Caco-2 (cell line): ENCODE results near the gene OR1A1. TPM values are rescaled to one million over a fixed set of nuclear protein-coding genes. Genes with fewer than 3 reads are reported as not detected.
"Not testable (repeated sequence)": the region's sequence is repeated elsewhere in the genome, so short reads cannot be mapped to it uniquely, and the experiment has no call there.

Experiments
- BruUV-seq: library from RNA; stranded (reverse); fragments of 400-500 nt; replicated peaks from 2 replicates; lab custom pipeline; 2021; lab: Mats Ljungman, UMichigan
- CTCF ChIA-PET: fragments of 300-600 bp; sonication (Branson Sonifier 250); formaldehyde crosslinking; loops from one replicate; lab custom pipeline; 2022; ENCODE audit warnings: antibody characterized with exemption; lab: Charles Lee
- POLR2A ChIA-PET: fragments of 300-600 bp; sonication (Branson Sonifier 250); formaldehyde crosslinking; loops from one replicate; lab custom pipeline; 2022; ENCODE audit warnings: antibody characterized with exemption; lab: Charles Lee
- DNase-seq, 2 experiments: peaks; one replicate each; pipeline versions ENCODE4 v3.0.0 to v3.0.0-alpha.2; 2020 to 2022
- H3K27me3 ChIP-seq: replicated peaks from 2 replicates; pipeline ENCODE4 v1.6.0; 2011; ENCODE audit warnings: low read length; ENCODE audit not compliant: control insufficient read depth, insufficient read depth
- H3K36me3 ChIP-seq: 2 replicates; pipeline ENCODE4 v1.5.1; 2011; ENCODE audit warnings: low read length; ENCODE audit not compliant: control insufficient read depth, insufficient read depth
- H3K4me1 ChIP-seq: fragments of 250-450 bp; sonication (Bioruptor Pico); 2 replicates; pipeline ENCODE4 v1.5.1; 2020; ENCODE audit warnings: mild to moderate bottlenecking
- H3K4me3 ChIP-seq: 2 replicates; pipeline ENCODE4 v1.5.1; 2011; ENCODE audit warnings: low read depth, mild to moderate bottlenecking, control low read depth, low read length
- H3K9me3 ChIP-seq: fragments of 250-450 bp; sonication (Bioruptor Pico); 2 replicates; pipeline ENCODE4 v1.5.1; 2020; ENCODE audit warnings: mild to moderate bottlenecking, moderate library complexity
- H3K27ac Mint-ChIP-seq: one replicate; pipeline ENCODE4 v1.8.0; 2022; ENCODE audit warnings: mixed read lengths; ENCODE audit not compliant: unreplicated experiment
- H3K27me3 Mint-ChIP-seq: one replicate; pipeline ENCODE4 v1.8.0; 2022; ENCODE audit warnings: mixed read lengths; ENCODE audit not compliant: insufficient read depth, unreplicated experiment
- H3K36me3 Mint-ChIP-seq: one replicate; pipeline ENCODE4 v1.8.0; 2022; ENCODE audit warnings: mild to moderate bottlenecking, mixed read lengths; ENCODE audit not compliant: insufficient read depth, unreplicated experiment
- H3K4me1 Mint-ChIP-seq: one replicate; pipeline ENCODE4 v1.8.0; 2022; ENCODE audit warnings: low read depth, mixed read lengths; ENCODE audit not compliant: unreplicated experiment
- H3K4me3 Mint-ChIP-seq: one replicate; pipeline ENCODE4 v1.8.0; 2022; ENCODE audit warnings: mild to moderate bottlenecking, moderate library complexity, mixed read lengths; ENCODE audit not compliant: unreplicated experiment
- H3K9me3 Mint-ChIP-seq: one replicate; pipeline ENCODE4 v1.8.0; 2022; ENCODE audit warnings: mixed read lengths; ENCODE audit not compliant: unreplicated experiment
- intact Hi-C: fragments of 100-400 bp; cut with micrococcal nuclease; formaldehyde crosslinking; loops from one replicate; pipeline ENCODE4 v1.10.0; 2022; ENCODE audit not compliant: unreplicated experiment
- total RNA-seq: library from RNA; stranded (reverse); gene quantifications from 2 replicates; pipeline ENCODE4 v1.2.3, GENCODE V29; 2022
- TF ChIP-seq, protein P1 (sequence below), 2 experiments: fragments of 200-600 bp in 1 of 2; IDR thresholded peaks; 1 replicate in 1 of 2; 2 replicates in 1 of 2; pipeline versions ENCODE4 v1.5.1 to v1.8.0; 2011 to 2022; ENCODE audit warnings: antibody characterized with exemption in 1 of 2, control low read depth in 1 of 2, inconsistent platforms in 1 of 2, low read depth in 1 of 2, low read length in 1 of 2, mild to moderate bottlenecking in 1 of 2, moderate library complexity in 1 of 2; ENCODE audit not compliant: insufficient read depth in 1 of 2, severe bottlenecking in 1 of 2, unreplicated experiment in 1 of 2

The OR1A1 gene
- total RNA-seq, 1 experiment from 2014 or later = not detected

DNA sequence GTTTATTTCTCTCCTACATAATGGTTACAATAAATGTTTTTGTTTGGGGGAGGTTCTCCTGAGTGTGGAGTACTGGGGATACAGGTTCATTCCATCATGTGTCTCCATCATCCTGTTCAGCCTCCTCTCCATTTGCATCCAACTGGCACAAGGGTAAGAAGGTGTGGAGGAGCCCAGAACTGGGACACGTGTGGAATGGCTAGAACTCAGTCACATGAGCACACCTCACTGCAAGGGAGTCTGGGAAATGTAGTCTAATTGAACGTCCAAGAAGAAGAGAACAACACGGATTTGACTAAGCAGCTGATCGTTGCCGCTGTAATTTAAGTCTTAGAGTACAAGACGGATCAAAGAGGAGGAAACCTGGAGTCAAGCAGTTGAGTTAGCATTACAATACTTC is 6.1 kb downstream of the OR1A1 start:
- Mint-ChIP-seq H3K27ac (no peak overlapping the region), H3K36me3 (no peaks in the 10 kb centered on the region), H3K4me3 (no peak overlapping the region), H3K27me3 (peaks cover 10% of the 10 kb centered on the region), H3K4me1 (no peaks in the 10 kb centered on the region), H3K9me3 (no peaks in the 10 kb centered on the region)
- H3K9me3 ChIP-seq = no peaks in the 10 kb centered on the region
- DNase-seq = no peak
- H3K4me3 ChIP-seq = no peak overlapping the region
- no peaks in the 10 kb centered on the region for H3K4me1 ChIP-seq
- BruUV-seq = no TSS peak
- intact Hi-C loops = no loop called here
- TF ChIP-seq, protein P1, sequence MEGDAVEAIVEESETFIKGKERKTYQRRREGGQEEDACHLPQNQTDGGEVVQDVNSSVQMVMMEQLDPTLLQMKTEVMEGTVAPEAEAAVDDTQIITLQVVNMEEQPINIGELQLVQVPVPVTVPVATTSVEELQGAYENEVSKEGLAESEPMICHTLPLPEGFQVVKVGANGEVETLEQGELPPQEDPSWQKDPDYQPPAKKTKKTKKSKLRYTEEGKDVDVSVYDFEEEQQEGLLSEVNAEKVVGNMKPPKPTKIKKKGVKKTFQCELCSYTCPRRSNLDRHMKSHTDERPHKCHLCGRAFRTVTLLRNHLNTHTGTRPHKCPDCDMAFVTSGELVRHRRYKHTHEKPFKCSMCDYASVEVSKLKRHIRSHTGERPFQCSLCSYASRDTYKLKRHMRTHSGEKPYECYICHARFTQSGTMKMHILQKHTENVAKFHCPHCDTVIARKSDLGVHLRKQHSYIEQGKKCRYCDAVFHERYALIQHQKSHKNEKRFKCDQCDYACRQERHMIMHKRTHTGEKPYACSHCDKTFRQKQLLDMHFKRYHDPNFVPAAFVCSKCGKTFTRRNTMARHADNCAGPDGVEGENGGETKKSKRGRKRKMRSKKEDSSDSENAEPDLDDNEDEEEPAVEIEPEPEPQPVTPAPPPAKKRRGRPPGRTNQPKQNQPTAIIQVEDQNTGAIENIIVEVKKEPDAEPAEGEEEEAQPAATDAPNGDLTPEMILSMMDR (IDR thresholded peaks at IDR 0.05; ENCODE audit: insufficient read depth in 1 of 2, low read depth in 1 of 2, low read length in 1 of 2, severe bottlenecking in 1 of 2, unreplicated experiment in 1 of 2) = no peak
- no peaks in the 10 kb centered on the region for H3K36me3 ChIP-seq
- ChIA-PET CTCF (no interaction called here), POLR2A (no interaction called here)
- H3K27me3 ChIP-seq = no peaks in the 10 kb centered on the region

DNA sequence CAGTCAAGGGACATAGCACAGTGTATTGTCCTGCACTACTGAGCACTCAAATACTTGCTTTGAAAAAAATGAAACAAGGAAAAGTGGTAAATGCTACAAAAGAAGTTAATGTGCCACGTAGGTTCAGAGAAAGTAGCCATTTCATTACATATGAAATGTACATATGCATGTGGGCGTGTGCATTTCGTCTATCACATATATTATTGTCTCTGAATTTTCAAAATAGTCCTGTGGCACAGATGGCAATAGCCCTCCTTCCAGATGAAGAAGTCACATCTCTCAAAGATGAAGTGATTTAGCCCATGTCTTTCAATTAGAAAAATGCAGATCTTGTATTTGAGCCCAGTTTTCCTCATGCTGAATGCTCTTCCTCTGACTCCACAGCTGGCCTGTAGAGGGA is 12.5 kb downstream of the OR1A1 start:
- H3K4me3 Mint-ChIP-seq, H3K4me3 ChIP-seq, CTCF ChIA-PET, intact Hi-C loops, BruUV-seq, H3K36me3 Mint-ChIP-seq, H3K27me3 ChIP-seq, DNase-seq, H3K9me3 ChIP-seq, H3K4me1 Mint-ChIP-seq, H3K36me3 ChIP-seq, H3K27ac Mint-ChIP-seq, H3K27me3 Mint-ChIP-seq, H3K9me3 Mint-ChIP-seq, POLR2A ChIA-PET, H3K4me1 ChIP-seq: not testable (repeated sequence)

DNA sequence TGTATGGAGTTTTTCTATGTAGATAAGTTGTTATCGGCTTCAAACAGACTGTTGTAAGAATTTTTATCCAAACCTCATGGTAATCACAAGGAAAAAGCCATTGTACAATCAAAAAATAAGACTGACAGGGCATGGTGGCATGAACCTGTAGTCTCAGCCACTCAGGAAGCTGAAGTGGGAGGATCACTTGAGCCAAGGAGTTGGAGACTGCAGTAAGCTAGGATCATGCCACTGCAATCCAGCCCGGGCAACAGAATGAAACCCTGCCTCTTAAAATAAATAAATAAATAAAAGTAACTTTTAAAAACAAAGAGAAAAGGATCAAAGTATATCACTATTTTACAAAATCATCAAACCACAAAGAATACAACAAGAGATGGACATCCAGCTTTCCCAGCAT is 14.4 kb downstream of the OR1A1 start:
- H3K27me3 ChIP-seq = no peaks in the 10 kb centered on the region
- H3K4me1 ChIP-seq = no peaks in the 10 kb centered on the region
- ChIA-PET CTCF (no interaction called here), POLR2A (no interaction called here)
- no peak overlapping the region for H3K4me3 ChIP-seq
- H3K9me3 Mint-ChIP-seq = no peaks in the 10 kb centered on the region
- no peaks in the 10 kb centered on the region for H3K4me1 Mint-ChIP-seq
- TF ChIP-seq, protein P1 (IDR thresholded peaks at IDR 0.05; ENCODE audit: insufficient read depth in 1 of 2, low read depth in 1 of 2, low read length in 1 of 2, severe bottlenecking in 1 of 2, unreplicated experiment in 1 of 2) = no peak
- intact Hi-C loops = no loop called here
- H3K4me3 Mint-ChIP-seq = no peak overlapping the region
- no TSS peak for BruUV-seq
- H3K36me3 ChIP-seq = no peaks in the 10 kb centered on the region
- no peak overlapping the region for H3K27ac Mint-ChIP-seq
- no peaks in the 10 kb centered on the region for H3K36me3 Mint-ChIP-seq
- no peak for DNase-seq
- peaks cover 10% of the 10 kb centered on the region for H3K27me3 Mint-ChIP-seq
- no peaks in the 10 kb centered on the region for H3K9me3 ChIP-seq

DNA sequence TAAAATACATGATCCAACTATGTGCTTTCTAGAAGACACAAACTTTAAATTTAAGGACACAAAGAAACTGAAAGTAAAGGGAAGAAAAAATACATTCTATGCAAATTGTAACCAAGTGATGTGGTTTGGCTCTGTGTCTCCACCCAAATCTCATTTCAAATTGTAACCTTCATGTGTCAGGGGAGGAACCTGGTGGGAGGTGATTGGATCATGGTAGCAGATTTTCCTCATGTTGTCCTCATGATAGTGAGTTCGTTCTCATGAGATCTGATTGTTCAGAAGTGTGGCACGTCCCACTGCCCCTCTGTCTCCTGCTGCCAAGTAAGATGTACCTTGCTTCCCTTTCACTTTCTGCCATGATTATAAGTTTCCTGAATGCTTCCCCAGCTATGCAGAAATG is 15.0 kb downstream of the OR1A1 start:
- BruUV-seq = no TSS peak
- H3K27ac Mint-ChIP-seq = no peak overlapping the region
- no peak for DNase-seq
- Histone ChIP-seq H3K4me3 (no peak overlapping the region), H3K27me3 (no peaks in the 10 kb centered on the region), H3K36me3 (no peaks in the 10 kb centered on the region), H3K9me3 (no peaks in the 10 kb centered on the region), H3K4me1 (no peaks in the 10 kb centered on the region)
- intact Hi-C loops = no loop called here
- TF ChIP-seq, protein P1 (IDR thresholded peaks at IDR 0.05; ENCODE audit: insufficient read depth in 1 of 2, low read depth in 1 of 2, low read length in 1 of 2, severe bottlenecking in 1 of 2, unreplicated experiment in 1 of 2) = no peak
- H3K4me1 Mint-ChIP-seq = no peaks in the 10 kb centered on the region
- no peak overlapping the region for H3K4me3 Mint-ChIP-seq
- no peaks in the 10 kb centered on the region for H3K36me3 Mint-ChIP-seq
- ChIA-PET POLR2A (no interaction called here), CTCF (no interaction called here)
- H3K27me3 Mint-ChIP-seq = peaks cover 10% of the 10 kb centered on the region
- H3K9me3 Mint-ChIP-seq = no peaks in the 10 kb centered on the region

DNA sequence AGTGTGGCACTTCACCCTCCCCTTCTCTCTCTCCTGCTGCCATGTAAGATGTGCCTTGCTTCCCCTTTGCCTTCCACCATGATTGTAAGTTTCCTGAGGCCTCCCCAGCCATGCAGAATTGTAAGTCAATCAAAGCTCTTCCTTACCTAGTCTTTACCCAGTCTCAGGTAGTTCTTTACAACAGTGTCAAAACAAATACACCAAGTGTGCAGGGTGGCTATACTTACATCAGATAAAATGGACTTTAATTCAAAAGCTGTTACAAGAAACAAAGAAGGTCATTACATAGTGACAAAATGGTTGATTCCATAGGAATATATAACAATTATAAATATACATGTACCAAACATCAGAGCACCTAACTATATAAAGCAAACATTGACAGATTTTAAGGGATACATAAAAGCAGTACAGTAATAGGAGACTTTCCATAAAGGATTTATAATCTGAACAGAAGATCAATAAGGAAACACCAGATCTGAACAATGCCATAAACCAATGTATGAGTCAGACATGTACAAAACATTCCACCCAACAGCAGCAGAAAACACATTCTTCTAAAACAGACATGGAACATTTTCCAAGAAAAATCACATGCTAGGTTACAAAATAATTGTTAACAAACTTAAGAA is 17.4 kb downstream of the OR1A1 start:
- H3K4me3 Mint-ChIP-seq, POLR2A ChIA-PET, CTCF ChIA-PET, H3K4me1 ChIP-seq, H3K36me3 ChIP-seq, H3K27ac Mint-ChIP-seq, BruUV-seq, H3K4me3 ChIP-seq, DNase-seq, H3K4me1 Mint-ChIP-seq, H3K9me3 Mint-ChIP-seq, H3K27me3 ChIP-seq, H3K36me3 Mint-ChIP-seq, intact Hi-C loops, H3K9me3 ChIP-seq: not testable (repeated sequence)
- peaks cover 10% of the 10 kb centered on the region for H3K27me3 Mint-ChIP-seq
